Measurements from ENCODE around the gene TIMM21. TPM values are rescaled to one million over a fixed set of nuclear protein-coding genes. Genes with fewer than 3 reads are reported as not detected.

The TIMM21 gene
- total RNA-seq, 1 experiment from 2014 or later = 17.2 TPM

DNA sequence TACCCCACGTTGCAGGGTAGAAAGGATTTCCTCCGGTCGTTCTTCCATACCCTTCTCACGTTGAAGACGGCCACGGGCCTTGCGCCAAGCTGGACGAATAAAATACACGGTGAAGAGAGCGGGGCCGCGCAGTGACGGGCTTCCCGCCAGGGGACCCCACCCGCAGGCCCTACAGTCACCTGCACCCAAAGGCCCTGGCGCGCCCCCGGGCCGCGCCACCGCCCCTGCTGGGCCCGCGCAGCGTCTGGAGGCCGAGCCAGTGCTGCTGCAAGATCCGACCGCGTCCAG is 888 bp upstream of the TIMM21 start:
- no peak for DNase-seq (ENCODE audit: low spot score)

DNA sequence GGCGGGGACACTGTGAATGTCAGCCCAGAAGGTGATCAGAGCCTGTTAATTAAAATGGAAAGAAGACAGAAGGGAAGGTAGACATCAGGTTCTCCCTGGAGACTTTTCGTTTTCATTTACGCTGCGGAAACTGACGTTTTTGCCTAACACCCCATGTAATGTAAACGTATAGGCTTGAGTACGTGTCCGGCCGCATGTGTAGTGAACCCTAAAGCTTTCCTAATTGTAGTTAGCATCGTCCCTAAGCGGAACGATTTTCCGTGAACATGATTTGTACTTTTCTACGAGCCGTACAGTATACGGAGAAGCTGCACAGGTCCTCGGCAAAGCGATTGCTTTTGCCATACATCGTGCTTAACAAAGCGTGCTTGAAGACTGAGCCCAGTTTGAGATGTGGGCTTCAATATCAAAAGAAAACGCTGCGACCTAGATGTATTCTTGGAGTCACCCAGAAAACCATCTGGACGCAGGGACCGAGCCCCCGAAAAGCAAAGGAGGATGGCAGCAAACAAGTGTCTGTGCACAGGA is 284 bp downstream of the TIMM21 start:
- no peak for DNase-seq (ENCODE audit: low spot score)

- no peak for DNase-seq (ENCODE audit: low spot score)
Observed at GRCh38 chr18:74149878-74150277, 1.6 kb downstream of the TIMM21 start.

DNA sequence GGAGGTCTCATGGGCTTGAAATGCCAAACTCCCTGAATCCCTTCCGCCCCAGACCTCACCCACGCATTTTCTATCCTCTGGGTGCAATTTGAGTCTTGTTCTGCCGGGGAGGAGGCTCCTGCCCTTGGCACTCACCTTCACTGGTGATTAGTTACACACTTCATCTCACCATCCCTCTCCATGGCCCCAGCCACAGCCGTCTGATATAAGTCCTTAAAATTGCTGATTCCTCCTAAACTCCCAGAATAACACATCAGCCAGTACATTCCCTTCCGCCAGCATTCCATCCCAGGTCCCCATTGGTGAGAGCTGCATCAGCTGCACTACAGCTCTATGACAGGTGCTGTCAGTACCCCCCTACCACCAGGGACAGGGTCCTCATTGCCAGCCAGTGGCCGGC is 3.9 kb downstream of the TIMM21 start:
- no peak for DNase-seq (ENCODE audit: low spot score)

GRCh38 chr18:74152857-74153256 is 4.5 kb downstream of the TIMM21 start:
- no peak for DNase-seq (ENCODE audit: low spot score)

- DNase-seq (ENCODE audit: low spot score) = no peak
Observed at GRCh38 chr18:74153377-74153776, 5.1 kb downstream of the TIMM21 start.

- DNase-seq (ENCODE audit: low spot score) = no peak
Observed at GRCh38 chr18:74153793-74154192, 5.5 kb downstream of the TIMM21 start.

GRCh38 chr18:74154716-74155115 is 6.4 kb downstream of the TIMM21 start:
- DNase-seq (ENCODE audit: low spot score) = no peak

DNA sequence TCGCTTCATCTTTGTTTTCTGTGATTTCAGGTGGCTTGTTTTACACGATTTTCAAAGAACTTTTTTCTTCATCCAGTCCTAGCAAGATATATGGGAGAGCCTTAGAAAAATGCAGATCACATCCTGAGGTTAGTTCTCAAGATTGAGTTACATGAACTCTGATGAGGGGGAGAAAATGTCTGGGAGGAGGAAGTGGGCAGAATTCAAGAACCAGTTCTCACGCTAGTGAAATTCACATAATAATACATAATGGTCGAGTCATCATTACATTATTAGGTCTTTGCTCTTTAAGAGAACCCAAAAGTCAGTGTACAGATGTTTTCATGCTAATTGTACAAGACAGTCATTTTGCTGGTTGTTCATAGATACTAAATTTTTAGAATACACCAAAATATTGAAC is 7.0 kb downstream of the TIMM21 start:
- DNase-seq (ENCODE audit: low spot score) = no peak

DNA sequence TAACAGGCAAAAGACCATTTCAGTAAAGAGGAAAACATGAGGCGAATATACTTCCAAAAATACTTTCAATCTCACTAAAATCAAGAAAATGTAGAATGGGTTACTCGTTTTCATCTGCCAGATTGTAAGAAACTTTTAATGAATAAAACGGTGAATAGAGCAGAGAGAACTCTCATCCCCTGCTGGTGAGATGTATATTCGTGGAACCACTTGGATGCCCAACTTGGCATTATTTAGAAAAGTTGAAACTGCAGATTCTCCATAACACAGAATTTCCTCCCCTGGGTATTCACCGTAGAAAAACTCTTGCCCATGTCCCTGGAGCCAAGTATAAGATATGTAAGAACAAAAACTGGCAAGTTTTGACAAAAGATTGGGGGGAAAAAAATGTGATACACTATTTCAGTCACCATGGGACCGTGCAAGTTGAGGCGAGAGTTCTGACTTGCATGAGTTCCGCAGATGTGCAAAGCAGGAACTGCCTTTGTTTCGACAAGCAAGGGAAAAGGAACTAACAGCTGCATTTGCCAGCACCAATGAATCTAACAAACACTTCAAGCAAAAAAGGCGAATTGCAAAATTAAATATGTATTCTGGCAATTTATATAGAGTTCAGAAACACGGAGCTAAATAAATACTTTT is 14.8 kb downstream of the TIMM21 start:
- DNase-seq (ENCODE audit: low spot score) = no peak

DNA sequence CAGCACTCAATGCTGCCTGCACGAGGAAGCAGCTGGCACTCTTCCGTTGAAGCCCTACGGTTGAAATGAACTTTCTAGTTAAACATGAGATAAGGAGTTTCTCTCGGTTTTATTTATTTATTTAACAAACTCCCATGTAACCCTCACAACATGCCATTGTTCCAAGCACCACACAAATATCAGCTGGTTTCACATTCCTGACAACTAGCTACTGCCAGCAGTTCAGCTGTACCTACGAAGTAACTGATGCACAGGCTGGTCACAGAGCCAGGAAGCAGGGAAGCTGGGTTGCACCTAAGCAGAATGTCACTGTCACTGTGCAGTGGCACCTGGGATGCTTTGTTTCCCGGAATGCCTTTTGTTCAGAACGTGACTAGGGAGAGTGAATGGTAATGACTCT is 18.1 kb downstream of the TIMM21 start:
- no peak for DNase-seq (ENCODE audit: low spot score)

DNA sequence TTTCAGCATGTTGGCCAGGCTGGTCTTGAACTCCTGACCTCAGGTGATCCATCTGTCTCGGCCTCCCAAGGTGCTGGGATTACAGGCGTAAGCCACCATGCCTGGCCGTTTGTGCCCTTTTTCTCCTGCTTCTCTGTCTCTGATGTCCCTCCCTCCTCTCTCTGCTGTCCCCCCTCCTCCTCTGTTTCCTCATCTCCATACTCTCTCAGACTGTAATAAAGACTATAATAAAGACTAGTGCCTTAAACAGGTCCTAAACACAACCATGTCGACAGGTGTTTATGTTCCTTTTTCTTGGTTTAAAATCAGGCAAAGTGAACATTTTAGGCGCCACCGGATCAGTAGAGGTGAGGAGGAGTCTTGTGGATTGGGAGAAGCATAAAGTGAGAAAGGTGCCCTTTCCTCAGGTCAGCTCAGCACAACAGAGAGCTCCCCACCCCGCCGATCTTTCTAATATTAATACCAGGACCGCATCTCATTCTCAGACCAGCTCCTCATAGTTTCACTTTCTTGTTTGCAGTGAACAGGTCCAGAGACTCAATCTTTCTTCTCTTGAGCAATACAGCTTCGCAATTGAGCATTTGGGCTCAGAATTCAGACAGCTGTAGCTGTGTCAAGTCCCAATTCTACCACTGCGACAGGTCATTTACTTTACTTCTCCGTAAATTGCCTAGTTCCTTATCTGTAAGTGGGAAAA is 23.7 kb downstream of the TIMM21 start:
- no peak for DNase-seq (ENCODE audit: low spot score)

GRCh38 chr18:74172697-74173433 is 24.5 kb downstream of the TIMM21 start:
- DNase-seq (ENCODE audit: low spot score) = no peak

DNA sequence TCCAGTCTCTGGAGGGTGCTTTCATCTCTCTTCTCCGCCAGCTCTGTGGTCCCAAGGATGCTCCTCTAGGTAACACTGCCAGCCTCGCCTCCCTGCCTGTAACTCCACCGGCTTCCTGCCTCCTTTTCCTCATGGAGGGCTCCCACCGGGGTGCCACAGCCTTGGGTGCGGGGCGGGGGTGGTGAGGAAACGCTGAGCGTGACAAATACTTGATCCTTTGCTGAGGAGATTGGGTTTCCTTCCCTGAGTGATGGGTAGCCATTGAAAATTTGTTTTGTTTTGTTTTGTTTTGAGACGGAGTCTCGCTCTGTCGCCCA is 25.1 kb downstream of the TIMM21 start:
- no peak for DNase-seq (ENCODE audit: low spot score)

- no peak for DNase-seq (ENCODE audit: low spot score)
Observed at GRCh38 chr18:74175658-74176057, 27.3 kb downstream of the TIMM21 start.

GRCh38 chr18:74178884-74179283 is 30.6 kb downstream of the TIMM21 start:
- DNase-seq (ENCODE audit: low spot score) = no peak

DNA sequence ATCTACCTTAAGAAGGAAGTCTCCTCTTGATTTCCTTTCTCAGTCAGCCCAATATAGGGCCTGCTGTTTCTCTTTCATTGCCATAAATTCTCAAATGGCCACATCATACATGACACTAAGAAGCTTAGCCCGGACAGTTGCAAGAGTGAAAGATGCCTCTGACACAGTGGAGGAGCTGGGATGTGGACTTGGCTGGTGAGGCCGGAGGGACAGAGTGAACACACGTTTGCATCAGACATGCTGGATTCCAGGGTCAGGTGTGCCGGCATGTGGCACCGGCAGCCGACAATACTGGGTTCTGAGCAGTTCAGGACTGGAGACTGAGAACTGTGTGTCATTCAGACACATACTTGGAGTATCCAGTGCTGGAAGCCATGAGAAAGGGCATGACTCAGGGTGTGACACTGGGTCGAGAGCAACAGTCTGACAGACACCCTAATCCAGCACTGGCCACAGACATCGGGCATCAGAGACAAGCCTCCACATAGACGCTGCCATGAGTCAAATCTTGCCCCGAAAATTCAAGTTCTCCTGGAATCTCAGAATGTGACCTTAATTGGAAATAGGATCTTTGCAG is 31.4 kb downstream of the TIMM21 start:
- no peak for DNase-seq (ENCODE audit: low spot score)

- no peak for DNase-seq (ENCODE audit: low spot score)
Observed at GRCh38 chr18:74182335-74182734, 34.0 kb downstream of the TIMM21 start.

DNA sequence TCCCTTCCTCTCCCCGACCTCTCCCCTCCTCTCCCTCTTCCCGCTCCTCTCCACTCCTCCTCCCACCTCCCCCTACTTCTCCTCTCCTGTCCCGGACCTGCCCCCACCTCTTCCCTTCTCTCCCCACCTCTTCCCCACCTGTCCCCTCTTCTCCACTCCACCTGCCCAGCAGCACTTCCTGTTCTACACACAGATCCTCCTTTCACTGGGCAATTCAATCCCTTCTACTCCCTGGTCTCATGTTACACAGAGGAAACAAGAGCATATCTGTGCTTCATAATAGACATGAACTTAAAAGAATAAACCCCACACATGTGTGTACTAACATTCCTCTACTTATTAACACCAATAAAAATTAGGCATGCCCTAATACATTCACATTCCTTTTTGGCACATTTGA is 34.8 kb downstream of the TIMM21 start:
- DNase-seq (ENCODE audit: low spot score) = no peak

- DNase-seq (ENCODE audit: low spot score) = no peak
Observed at GRCh38 chr18:74184875-74185274, 36.6 kb downstream of the TIMM21 start.

- no peak for DNase-seq (ENCODE audit: low spot score)
Observed at GRCh38 chr18:74185860-74186259, 37.5 kb downstream of the TIMM21 start.

- no peak for DNase-seq (ENCODE audit: low spot score)
Observed at GRCh38 chr18:74186661-74187060, 38.3 kb downstream of the TIMM21 start.

DNA sequence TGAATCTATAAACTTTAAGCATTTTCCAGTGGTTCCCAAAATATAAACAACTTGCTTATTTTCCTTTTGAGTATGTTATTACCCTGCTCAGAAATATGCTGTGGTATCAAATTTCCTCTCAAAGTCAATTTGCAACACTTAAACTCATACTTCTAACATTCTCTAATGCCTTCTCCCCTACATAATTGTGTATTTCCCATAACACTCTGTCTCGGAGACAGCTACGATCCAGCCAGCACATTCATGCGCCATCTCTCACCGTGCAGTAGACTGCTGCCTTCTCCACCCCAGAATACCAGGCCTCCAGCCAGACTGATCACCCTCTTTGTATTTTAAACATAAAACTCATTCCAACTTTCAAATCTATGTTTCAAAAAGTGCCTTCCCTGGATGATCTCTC is 41.8 kb downstream of the TIMM21 start:
- DNase-seq (ENCODE audit: low spot score) = no peak
